BLaER1 treated with 17β-estradiol and CSF1 and Interleukin-3, amounts not matched to agents 10 nM and 100 nM (cell line): ENCODE measurements around the gene GNA14.
"Not testable (repeated sequence)": the region's sequence is repeated elsewhere in the genome, so short reads cannot be mapped to it uniquely, and the experiment has no call there.

ENCODE experiments used
- H3K27ac ChIP-seq, 11 experiments: shearing (Covaris generic); formaldehyde crosslinking; 2 replicates each; pipeline ENCODE4 v1.8.1; 2022
- H3K27me3 ChIP-seq, 11 experiments: shearing (Covaris generic); formaldehyde crosslinking; 2 replicates each; pipeline ENCODE4 v1.8.1; 2022
- H3K36me3 ChIP-seq, 11 experiments: shearing (Covaris generic); formaldehyde crosslinking; 2 replicates each; pipeline ENCODE4 v1.8.1; 2022
- H3K4me1 ChIP-seq, 10 experiments: shearing (Covaris generic); formaldehyde crosslinking; 2 replicates each; pipeline ENCODE4 v1.8.1; 2022
- H3K4me2 ChIP-seq, 11 experiments: shearing (Covaris generic); formaldehyde crosslinking; 2 replicates each; pipeline ENCODE4 v1.8.1; 2022
- H3K4me3 ChIP-seq, 10 experiments: shearing (Covaris generic); formaldehyde crosslinking; 2 replicates each; pipeline ENCODE4 v1.8.1; 2022
- H3K9ac ChIP-seq, 11 experiments: shearing (Covaris generic); formaldehyde crosslinking; 2 replicates each; pipeline ENCODE4 v1.8.1; 2022
- H3K9me3 ChIP-seq, 11 experiments: shearing (Covaris generic); formaldehyde crosslinking; replicated peaks in 1 of 11; 2 replicates each; pipeline ENCODE4 v1.8.1; 2022
- H4K20me1 ChIP-seq, 11 experiments: shearing (Covaris generic); formaldehyde crosslinking; 2 replicates each; pipeline ENCODE4 v1.8.1; 2022
- Cebpa-rat ChIP-seq, 11 experiments: shearing (Covaris generic); IDR thresholded peaks; 2 replicates each; pipeline ENCODE4 v1.8.1; 2022

GNA14 gene

GRCh38 chr9:77593528-77593927 lies 54.6 kb downstream of the GNA14 start:
- no peak overlapping the region for H3K27ac ChIP-seq
- H3K9me3 ChIP-seq = no peaks in the 10 kb centered on the region
- H3K9ac ChIP-seq = no peak overlapping the region
- TF ChIP-seq Cebpa-rat (IDR thresholded peaks at IDR 0.05) = no peak
- H3K4me3 ChIP-seq = no peak overlapping the region
- no peaks in the 10 kb centered on the region for H3K27me3 ChIP-seq
- no peaks in the 10 kb centered on the region for H4K20me1 ChIP-seq
- no peak overlapping the region for H3K4me2 ChIP-seq
- H3K4me1 ChIP-seq = peaks cover 0 to 10% (median 0%) of the 10 kb centered on the region in 10 experiments; a peak in 4 of 20 replicates
- no peaks in the 10 kb centered on the region for H3K36me3 ChIP-seq

GRCh38 chr9:77592476-77592875 lies 55.6 kb downstream of the GNA14 start:
- Histone ChIP-seq H3K27me3 (no peaks in the 10 kb centered on the region), H3K4me3 (no peak overlapping the region), H3K9ac (no peak overlapping the region), H3K27ac (no peak overlapping the region), H3K4me1 (peaks cover 0 to 18% (median 6%) of the 10 kb centered on the region in 10 experiments; a peak in 7 of 20 replicates), H3K9me3 (no peaks in the 10 kb centered on the region), H3K36me3 (no peaks in the 10 kb centered on the region), H4K20me1 (no peaks in the 10 kb centered on the region), H3K4me2 (no peak overlapping the region)
- TF ChIP-seq Cebpa-rat (IDR thresholded peaks at IDR 0.05) = no peak

GRCh38 chr9:77589046-77589795 lies 58.9 kb downstream of the GNA14 start:
- no peaks in the 10 kb centered on the region for H4K20me1 ChIP-seq
- no peak overlapping the region for H3K4me3 ChIP-seq
- no peak overlapping the region for H3K9ac ChIP-seq
- H3K36me3 ChIP-seq = no peaks in the 10 kb centered on the region
- no peaks in the 10 kb centered on the region for H3K9me3 ChIP-seq
- H3K27ac ChIP-seq = no peak overlapping the region
- no peaks in the 10 kb centered on the region for H3K27me3 ChIP-seq
- TF ChIP-seq Cebpa-rat (IDR thresholded peaks at IDR 0.05) = no peak
- H3K4me2 ChIP-seq = no peak overlapping the region
- H3K4me1 ChIP-seq = peaks cover 0 to 13% (median 6%) of the 10 kb centered on the region in 10 experiments; a peak in 7 of 20 replicates

- Histone ChIP-seq H3K4me3 (no peak overlapping the region), H4K20me1 (no peaks in the 10 kb centered on the region), H3K9ac (no peak overlapping the region), H3K4me1 (peaks cover 0 to 13% (median 6%) of the 10 kb centered on the region in 10 experiments; a peak in 7 of 20 replicates), H3K27me3 (no peaks in the 10 kb centered on the region), H3K9me3 (no peaks in the 10 kb centered on the region), H3K36me3 (no peaks in the 10 kb centered on the region), H3K4me2 (peak overlapping the region in 9 of 11 experiments; percentile 4 to 55 (median 26); a peak in 6 of 22 replicates), H3K27ac (no peak overlapping the region)
- no peak for TF ChIP-seq Cebpa-rat (IDR thresholded peaks at IDR 0.05)
These were observed 59.7 kb downstream of the GNA14 start for GRCh38 chr9:77588271-77588937.

GRCh38 chr9:77587851-77588250 lies 60.3 kb downstream of the GNA14 start:
- no peak overlapping the region for H3K27ac ChIP-seq
- H3K4me1 ChIP-seq = peaks cover 0 to 13% (median 6%) of the 10 kb centered on the region in 10 experiments; a peak in 7 of 20 replicates

GRCh38 chr9:77587042-77587441 lies 61.1 kb downstream of the GNA14 start:
- H3K9ac ChIP-seq = no peak overlapping the region
- no peak for TF ChIP-seq Cebpa-rat (IDR thresholded peaks at IDR 0.05)
- H3K36me3 ChIP-seq = no peaks in the 10 kb centered on the region
- no peak overlapping the region for H3K4me2 ChIP-seq
- no peaks in the 10 kb centered on the region for H4K20me1 ChIP-seq
- no peak overlapping the region for H3K27ac ChIP-seq
- no peaks in the 10 kb centered on the region for H3K9me3 ChIP-seq
- H3K27me3 ChIP-seq = no peaks in the 10 kb centered on the region
- H3K4me1 ChIP-seq = peaks cover 0 to 11% (median 6%) of the 10 kb centered on the region in 10 experiments; a peak in 7 of 20 replicates
- H3K4me3 ChIP-seq = no peak overlapping the region

More at GRCh38 chr9:77587851-77588250, 60.3 kb downstream of the GNA14 start:
- Histone ChIP-seq H4K20me1 (no peaks in the 10 kb centered on the region), H3K4me3 (no peak overlapping the region), H3K27me3 (no peaks in the 10 kb centered on the region), H3K9me3 (no peaks in the 10 kb centered on the region), H3K9ac (no peak overlapping the region), H3K36me3 (no peaks in the 10 kb centered on the region), H3K4me2 (peak overlapping the region in 4 of 11 experiments; percentile 6 to 55 (median 38); a peak in 3 of 22 replicates)
- no peak for TF ChIP-seq Cebpa-rat (IDR thresholded peaks at IDR 0.05)

GRCh38 chr9:77586591-77586990 lies 61.5 kb downstream of the GNA14 start:
- H3K4me1 ChIP-seq = peaks cover 0 to 11% (median 6%) of the 10 kb centered on the region in 10 experiments; a peak in 7 of 20 replicates

GRCh38 chr9:77585335-77585786 lies 62.8 kb downstream of the GNA14 start:
- H3K9me3 ChIP-seq = no peaks in the 10 kb centered on the region
- no peaks in the 10 kb centered on the region for H3K36me3 ChIP-seq
- no peaks in the 10 kb centered on the region for H4K20me1 ChIP-seq
- H3K27ac ChIP-seq = no peak overlapping the region
- no peak overlapping the region for H3K4me3 ChIP-seq
- TF ChIP-seq Cebpa-rat (IDR thresholded peaks at IDR 0.05) = no peak
- peaks cover 0 to 11% (median 6%) of the 10 kb centered on the region in 10 experiments; a peak in 7 of 20 replicates for H3K4me1 ChIP-seq
- no peak overlapping the region for H3K9ac ChIP-seq
- no peak overlapping the region for H3K4me2 ChIP-seq
- H3K27me3 ChIP-seq = no peaks in the 10 kb centered on the region

More at GRCh38 chr9:77586591-77586990, 61.5 kb downstream of the GNA14 start:
- H3K4me2 ChIP-seq = no peak overlapping the region
- no peaks in the 10 kb centered on the region for H3K9me3 ChIP-seq
- H3K4me3 ChIP-seq = no peak overlapping the region
- no peaks in the 10 kb centered on the region for H4K20me1 ChIP-seq
- H3K27ac ChIP-seq = no peak overlapping the region
- no peak for TF ChIP-seq Cebpa-rat (IDR thresholded peaks at IDR 0.05)
- no peak overlapping the region for H3K9ac ChIP-seq
- H3K27me3 ChIP-seq = no peaks in the 10 kb centered on the region
- no peaks in the 10 kb centered on the region for H3K36me3 ChIP-seq

GRCh38 chr9:77584927-77585326 lies 63.2 kb downstream of the GNA14 start:
- not testable (repeated sequence) for H3K9ac ChIP-seq, H4K20me1 ChIP-seq, H3K4me2 ChIP-seq, H3K36me3 ChIP-seq, H3K4me3 ChIP-seq, H3K9me3 ChIP-seq, H3K27ac ChIP-seq, H3K27me3 ChIP-seq
- H3K4me1 ChIP-seq = peaks cover 0 to 11% (median 6%) of the 10 kb centered on the region in 10 experiments; a peak in 7 of 20 replicates
